ENCODE measurements around the gene SARS1.
A peak's percentile ranks its signal among the peaks of the same experiment; 100 is the strongest.

The SARS1 gene

DNA sequence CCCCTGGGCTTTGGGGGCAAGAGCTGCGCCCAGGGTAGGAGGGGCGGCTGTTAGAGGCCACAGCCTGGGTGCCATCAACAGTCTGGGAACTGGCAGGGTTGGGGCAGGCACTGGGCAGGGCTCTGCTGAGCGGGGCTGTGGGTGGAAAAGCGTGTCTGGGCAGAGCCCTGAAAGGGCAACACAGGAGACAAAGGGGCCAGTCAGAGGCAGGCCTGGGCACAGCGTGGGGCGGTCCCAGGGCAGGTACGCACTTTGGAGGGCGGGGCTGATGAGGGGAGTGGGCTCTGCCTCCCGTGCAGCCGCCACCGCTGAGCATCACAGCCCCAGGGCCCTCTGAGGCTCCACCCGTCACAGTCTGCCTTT, 49.5 kb downstream of the SARS1 start:
- Histone ChIP-seq H2AFZ (ENCODE audit: low read depth, low read length, severe bottlenecking) (no peak overlapping the region), H3K27me3 (ENCODE audit: low read length) (no peaks in the 10 kb centered on the region), H3K79me2 (ENCODE audit: insufficient read depth, low read length) (no peaks in the 10 kb centered on the region), H4K20me1 (ENCODE audit: low read depth, low read length) (no peaks in the 10 kb centered on the region), H3K4me3 (ENCODE audit: insufficient read depth, low read length, poor library complexity, severe bottlenecking) (no peak overlapping the region), H3K27ac (ENCODE audit: low read depth, low read length) (no peak overlapping the region), H3K4me2 (ENCODE audit: low read depth, low read length, poor library complexity, severe bottlenecking) (peak overlapping the region; percentile 18), H3K9me2 (replicated peaks; ENCODE audit: insufficient read depth, low read length) (no peaks in the 10 kb centered on the region), H3K9me3 (ENCODE audit: insufficient read depth, low read length) (no peaks in the 10 kb centered on the region), H3K36me3 (ENCODE audit: low read length) (no peaks in the 10 kb centered on the region), H3K9ac (ENCODE audit: low read length) (no peak overlapping the region), H3F3A (ENCODE audit: insufficient read depth) (no peaks in the 10 kb centered on the region)
- no peak for TF ChIP-seq EZH2phosphoT487 (conservative IDR thresholded peaks at IDR 0.05; ENCODE audit: low read length)
- TF ChIP-seq CTCF (IDR thresholded peaks at IDR 0.05; ENCODE audit: insufficient read depth, low read length, poor library complexity, severe bottlenecking) = no peak

- Histone ChIP-seq H3K36me3 (ENCODE audit: low read length) (no peaks in the 10 kb centered on the region), H3K27ac (ENCODE audit: low read depth, low read length) (no peak overlapping the region), H2AFZ (ENCODE audit: low read depth, low read length, severe bottlenecking) (no peak overlapping the region)
Measured at GRCh38 chr1:109263597-109264378, 50.1 kb downstream of the SARS1 start.

DNA sequence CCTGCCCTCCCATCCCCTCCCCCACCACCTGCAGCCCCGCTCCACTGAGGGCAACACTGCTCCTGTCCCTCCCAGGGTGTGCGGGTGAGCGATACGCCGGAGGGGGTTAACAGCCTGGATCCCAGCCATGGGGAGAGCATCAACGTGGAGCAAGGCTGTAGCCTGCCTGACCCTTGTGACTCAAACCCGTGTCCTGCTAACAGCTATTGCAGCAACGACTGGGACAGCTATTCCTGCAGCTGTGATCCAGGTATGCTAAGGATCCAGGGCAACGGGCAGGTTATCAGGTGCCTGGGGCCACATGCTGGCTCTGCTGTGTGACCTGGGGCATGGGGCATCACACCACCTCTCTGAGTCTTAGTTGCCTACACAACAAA, 50.6 kb downstream of the SARS1 start:
- no peak overlapping the region for H3K9ac ChIP-seq (ENCODE audit: low read length)
- TF ChIP-seq EZH2phosphoT487 (conservative IDR thresholded peaks at IDR 0.05; ENCODE audit: low read length) (no peak), CTCF (IDR thresholded peaks at IDR 0.05; ENCODE audit: insufficient read depth, low read length, poor library complexity, severe bottlenecking) (no peak)
- no peak overlapping the region for H2AFZ ChIP-seq (ENCODE audit: low read depth, low read length, severe bottlenecking)
- no peaks in the 10 kb centered on the region for H3F3A ChIP-seq (ENCODE audit: insufficient read depth)
- H3K27me3 ChIP-seq (ENCODE audit: low read length) = no peaks in the 10 kb centered on the region
- no peaks in the 10 kb centered on the region for H3K36me3 ChIP-seq (ENCODE audit: low read length)
- H4K20me1 ChIP-seq (ENCODE audit: low read depth, low read length) = no peaks in the 10 kb centered on the region
- H3K4me3 ChIP-seq (ENCODE audit: insufficient read depth, low read length, poor library complexity, severe bottlenecking) = no peak overlapping the region
- H3K79me2 ChIP-seq (ENCODE audit: insufficient read depth, low read length) = no peaks in the 10 kb centered on the region
- H3K9me3 ChIP-seq (ENCODE audit: insufficient read depth, low read length) = no peaks in the 10 kb centered on the region
- H3K27ac ChIP-seq (ENCODE audit: low read depth, low read length) = no peak overlapping the region
- no peak overlapping the region for H3K4me2 ChIP-seq (ENCODE audit: low read depth, low read length, poor library complexity, severe bottlenecking)
- no peaks in the 10 kb centered on the region for H3K9me2 ChIP-seq (replicated peaks; ENCODE audit: insufficient read depth, low read length)

More at GRCh38 chr1:109263597-109264378, 50.1 kb downstream of the SARS1 start:
- H4K20me1 ChIP-seq (ENCODE audit: low read depth, low read length) = no peaks in the 10 kb centered on the region
- TF ChIP-seq EZH2phosphoT487 (conservative IDR thresholded peaks at IDR 0.05; ENCODE audit: low read length) = no peak
- peak; percentile 98 for TF ChIP-seq CTCF (IDR thresholded peaks at IDR 0.05; ENCODE audit: insufficient read depth, low read length, poor library complexity, severe bottlenecking)
- no peaks in the 10 kb centered on the region for H3K9me3 ChIP-seq (ENCODE audit: insufficient read depth, low read length)
- no peaks in the 10 kb centered on the region for H3K9me2 ChIP-seq (replicated peaks; ENCODE audit: insufficient read depth, low read length)
- no peak overlapping the region for H3K9ac ChIP-seq (ENCODE audit: low read length)
- H3K79me2 ChIP-seq (ENCODE audit: insufficient read depth, low read length) = no peaks in the 10 kb centered on the region
- peak overlapping the region; percentile 18 for H3K4me2 ChIP-seq (ENCODE audit: low read depth, low read length, poor library complexity, severe bottlenecking)
- H3F3A ChIP-seq (ENCODE audit: insufficient read depth) = no peaks in the 10 kb centered on the region
- no peaks in the 10 kb centered on the region for H3K27me3 ChIP-seq (ENCODE audit: low read length)
- no peak overlapping the region for H3K4me3 ChIP-seq (ENCODE audit: insufficient read depth, low read length, poor library complexity, severe bottlenecking)

Data from SU-DHL-6 (cell line).